Measurements from ENCODE around the gene HBEGF.

DNA sequence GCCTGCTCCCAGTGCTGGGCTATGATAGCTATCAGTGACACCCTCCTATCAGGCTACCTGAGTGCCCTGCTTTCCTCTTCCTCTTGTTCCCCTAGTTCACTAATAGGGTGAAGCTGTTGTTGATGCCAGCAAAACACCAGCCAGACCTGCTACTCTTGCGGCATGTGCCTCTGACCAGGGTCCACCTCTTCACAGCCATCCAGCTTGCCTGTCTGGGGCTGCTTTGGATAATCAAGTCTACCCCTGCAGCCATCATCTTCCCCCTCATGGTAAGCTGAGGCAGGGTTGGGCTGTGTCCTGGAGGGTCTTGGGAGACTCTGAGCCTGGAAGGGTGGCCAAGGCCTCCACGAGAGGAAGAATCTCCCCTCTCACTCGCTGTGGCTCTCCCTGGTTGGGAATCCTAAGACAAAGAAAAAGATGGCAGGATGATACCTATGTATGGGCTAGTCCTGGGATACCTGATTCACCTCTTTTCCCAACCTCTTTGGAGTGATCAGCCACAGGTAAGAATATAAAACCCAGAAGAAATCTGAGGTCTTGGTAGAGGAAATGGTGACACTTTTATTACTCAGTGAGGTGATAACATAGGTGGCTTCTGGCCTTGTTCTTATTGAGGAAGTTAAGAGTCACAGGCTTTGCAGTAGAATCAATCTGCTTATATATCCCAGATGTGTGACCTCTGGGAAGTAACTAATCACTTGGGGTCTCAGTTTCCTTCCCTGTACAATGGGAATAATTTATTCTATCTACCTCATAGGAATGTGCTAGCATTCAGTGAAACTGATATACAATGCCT is 25.2 kb upstream of the HBEGF start:
- TF ChIP-seq, protein P1, sequence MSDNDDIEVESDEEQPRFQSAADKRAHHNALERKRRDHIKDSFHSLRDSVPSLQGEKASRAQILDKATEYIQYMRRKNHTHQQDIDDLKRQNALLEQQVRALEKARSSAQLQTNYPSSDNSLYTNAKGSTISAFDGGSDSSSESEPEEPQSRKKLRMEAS (IDR thresholded peaks at IDR 0.05), result no peak
- TF ChIP-seq, protein P2, sequence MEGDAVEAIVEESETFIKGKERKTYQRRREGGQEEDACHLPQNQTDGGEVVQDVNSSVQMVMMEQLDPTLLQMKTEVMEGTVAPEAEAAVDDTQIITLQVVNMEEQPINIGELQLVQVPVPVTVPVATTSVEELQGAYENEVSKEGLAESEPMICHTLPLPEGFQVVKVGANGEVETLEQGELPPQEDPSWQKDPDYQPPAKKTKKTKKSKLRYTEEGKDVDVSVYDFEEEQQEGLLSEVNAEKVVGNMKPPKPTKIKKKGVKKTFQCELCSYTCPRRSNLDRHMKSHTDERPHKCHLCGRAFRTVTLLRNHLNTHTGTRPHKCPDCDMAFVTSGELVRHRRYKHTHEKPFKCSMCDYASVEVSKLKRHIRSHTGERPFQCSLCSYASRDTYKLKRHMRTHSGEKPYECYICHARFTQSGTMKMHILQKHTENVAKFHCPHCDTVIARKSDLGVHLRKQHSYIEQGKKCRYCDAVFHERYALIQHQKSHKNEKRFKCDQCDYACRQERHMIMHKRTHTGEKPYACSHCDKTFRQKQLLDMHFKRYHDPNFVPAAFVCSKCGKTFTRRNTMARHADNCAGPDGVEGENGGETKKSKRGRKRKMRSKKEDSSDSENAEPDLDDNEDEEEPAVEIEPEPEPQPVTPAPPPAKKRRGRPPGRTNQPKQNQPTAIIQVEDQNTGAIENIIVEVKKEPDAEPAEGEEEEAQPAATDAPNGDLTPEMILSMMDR (IDR thresholded peaks at IDR 0.05 in 2 of 3, conservative IDR thresholded peaks at IDR 0.05 in 1 of 3; ENCODE audit: borderline replicate concordance in 1 of 3, insufficient read depth in 1 of 3, low read depth in 2 of 3, low read length in 2 of 3), result no peak
- TF ChIP-seq CEBPB (IDR thresholded peaks at IDR 0.05; ENCODE audit: low read depth) (no peak), SRF (IDR thresholded peaks at IDR 0.05; ENCODE audit: low read depth) (no peak), JUND (IDR thresholded peaks at IDR 0.05) (no peak), ZNF274 (IDR thresholded peaks at IDR 0.05; ENCODE audit: low read depth, low read length) (no peak)
- TF ChIP-seq, protein P3, sequence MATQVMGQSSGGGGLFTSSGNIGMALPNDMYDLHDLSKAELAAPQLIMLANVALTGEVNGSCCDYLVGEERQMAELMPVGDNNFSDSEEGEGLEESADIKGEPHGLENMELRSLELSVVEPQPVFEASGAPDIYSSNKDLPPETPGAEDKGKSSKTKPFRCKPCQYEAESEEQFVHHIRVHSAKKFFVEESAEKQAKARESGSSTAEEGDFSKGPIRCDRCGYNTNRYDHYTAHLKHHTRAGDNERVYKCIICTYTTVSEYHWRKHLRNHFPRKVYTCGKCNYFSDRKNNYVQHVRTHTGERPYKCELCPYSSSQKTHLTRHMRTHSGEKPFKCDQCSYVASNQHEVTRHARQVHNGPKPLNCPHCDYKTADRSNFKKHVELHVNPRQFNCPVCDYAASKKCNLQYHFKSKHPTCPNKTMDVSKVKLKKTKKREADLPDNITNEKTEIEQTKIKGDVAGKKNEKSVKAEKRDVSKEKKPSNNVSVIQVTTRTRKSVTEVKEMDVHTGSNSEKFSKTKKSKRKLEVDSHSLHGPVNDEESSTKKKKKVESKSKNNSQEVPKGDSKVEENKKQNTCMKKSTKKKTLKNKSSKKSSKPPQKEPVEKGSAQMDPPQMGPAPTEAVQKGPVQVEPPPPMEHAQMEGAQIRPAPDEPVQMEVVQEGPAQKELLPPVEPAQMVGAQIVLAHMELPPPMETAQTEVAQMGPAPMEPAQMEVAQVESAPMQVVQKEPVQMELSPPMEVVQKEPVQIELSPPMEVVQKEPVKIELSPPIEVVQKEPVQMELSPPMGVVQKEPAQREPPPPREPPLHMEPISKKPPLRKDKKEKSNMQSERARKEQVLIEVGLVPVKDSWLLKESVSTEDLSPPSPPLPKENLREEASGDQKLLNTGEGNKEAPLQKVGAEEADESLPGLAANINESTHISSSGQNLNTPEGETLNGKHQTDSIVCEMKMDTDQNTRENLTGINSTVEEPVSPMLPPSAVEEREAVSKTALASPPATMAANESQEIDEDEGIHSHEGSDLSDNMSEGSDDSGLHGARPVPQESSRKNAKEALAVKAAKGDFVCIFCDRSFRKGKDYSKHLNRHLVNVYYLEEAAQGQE (IDR thresholded peaks at IDR 0.05; ENCODE audit: low read depth), result no peak
